NCI-H2171 (cell line): ENCODE data around the gene CDKN2B-AS1.

Experiments
- DNase-seq: peaks from one replicate; lab custom pipeline; 2025; lab: John Stamatoyannopoulos, UW

CDKN2B-AS1 gene

GRCh38 chr9:22118810-22119521, 124.4 kb downstream of the CDKN2B-AS1 start:
- no peak for DNase-seq

GRCh38 chr9:22119522-22120158, 125.0 kb downstream of the CDKN2B-AS1 start:
- DNase-seq, result no peak

GRCh38 chr9:22120159-22120549, 125.6 kb downstream of the CDKN2B-AS1 start:
- DNase-seq, result no peak

GRCh38 chr9:22120595-22120994, 126.0 kb downstream of the CDKN2B-AS1 start:
- no peak for DNase-seq

- DNase-seq, result no peak
Observed at GRCh38 chr9:22124263-22125011, 129.8 kb downstream of the CDKN2B-AS1 start.

GRCh38 chr9:22129133-22129532, 134.5 kb downstream of the CDKN2B-AS1 start:
- no peak for DNase-seq

GRCh38 chr9:22129633-22130032, 135.0 kb downstream of the CDKN2B-AS1 start:
- no peak for DNase-seq

GRCh38 chr9:22131817-22132216, 137.2 kb downstream of the CDKN2B-AS1 start:
- no peak for DNase-seq

GRCh38 chr9:22134390-22134789, 139.8 kb downstream of the CDKN2B-AS1 start:
- DNase-seq, result no peak

GRCh38 chr9:22136461-22137096, 142.0 kb downstream of the CDKN2B-AS1 start:
- DNase-seq, result no peak

GRCh38 chr9:22138956-22139660, 144.5 kb downstream of the CDKN2B-AS1 start:
- DNase-seq, result no peak

GRCh38 chr9:22141908-22142307, 147.3 kb downstream of the CDKN2B-AS1 start:
- DNase-seq, result no peak

GRCh38 chr9:22142671-22143070, 148.1 kb downstream of the CDKN2B-AS1 start:
- DNase-seq, result no peak

GRCh38 chr9:22143799-22144625, 149.4 kb downstream of the CDKN2B-AS1 start:
- DNase-seq, result no peak

- no peak for DNase-seq
Observed at GRCh38 chr9:22146604-22147003, 152.0 kb downstream of the CDKN2B-AS1 start.

- no peak for DNase-seq
Observed at GRCh38 chr9:22147813-22148527, 153.4 kb downstream of the CDKN2B-AS1 start.

- no peak for DNase-seq
Observed at GRCh38 chr9:22148528-22148875, 153.9 kb downstream of the CDKN2B-AS1 start.

- no peak for DNase-seq
Observed at GRCh38 chr9:22148876-22149637, 154.5 kb downstream of the CDKN2B-AS1 start.

- no peak for DNase-seq
Observed at GRCh38 chr9:22154064-22154463, 159.5 kb downstream of the CDKN2B-AS1 start.

- DNase-seq, result no peak
Observed at GRCh38 chr9:22156586-22156985, 162.0 kb downstream of the CDKN2B-AS1 start.
